ENCODE data around the gene HOXD8.

The HOXD8 gene

DNA sequence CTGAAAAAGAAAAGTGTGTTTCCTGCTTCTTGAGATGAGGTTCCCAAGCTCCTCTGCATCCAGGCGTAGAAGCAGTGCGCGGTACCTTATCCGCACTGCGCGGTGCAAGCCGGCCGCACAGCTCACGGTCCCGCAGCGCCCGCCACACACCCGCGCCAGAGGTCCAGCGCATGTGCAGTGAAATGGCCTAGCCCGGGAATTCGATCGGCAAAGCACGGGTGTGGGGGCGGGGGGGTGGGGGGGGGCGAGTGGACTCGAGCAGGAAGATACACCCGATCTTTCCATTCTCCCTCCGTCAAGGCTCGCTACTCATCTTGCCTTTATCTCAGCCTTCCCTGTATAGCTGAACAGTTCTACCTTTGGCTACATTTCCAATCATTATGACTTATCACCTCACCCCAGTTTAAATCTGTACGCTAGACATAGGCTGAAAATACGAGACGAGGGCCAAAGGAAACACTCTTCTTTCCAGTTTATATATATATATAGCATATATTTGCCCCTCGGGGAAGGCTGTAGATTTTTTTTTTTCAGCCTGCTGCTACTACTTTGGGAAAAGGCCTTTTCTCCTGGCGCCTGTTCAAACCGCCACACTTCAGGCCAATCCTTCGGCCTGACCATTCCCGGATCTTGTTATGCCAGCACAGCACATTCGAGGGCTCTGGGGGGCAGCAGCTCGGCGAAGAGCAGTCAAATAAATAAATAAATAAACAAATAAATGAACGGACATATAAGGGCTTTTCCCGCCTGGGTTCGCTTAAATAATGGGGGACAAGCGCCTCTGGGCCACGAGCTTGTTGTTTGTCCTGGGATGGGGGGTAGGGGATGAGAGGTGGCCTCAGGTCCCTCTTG, 10.4 kb downstream of the HOXD8 start:
- TF ChIP-seq, protein P1, sequence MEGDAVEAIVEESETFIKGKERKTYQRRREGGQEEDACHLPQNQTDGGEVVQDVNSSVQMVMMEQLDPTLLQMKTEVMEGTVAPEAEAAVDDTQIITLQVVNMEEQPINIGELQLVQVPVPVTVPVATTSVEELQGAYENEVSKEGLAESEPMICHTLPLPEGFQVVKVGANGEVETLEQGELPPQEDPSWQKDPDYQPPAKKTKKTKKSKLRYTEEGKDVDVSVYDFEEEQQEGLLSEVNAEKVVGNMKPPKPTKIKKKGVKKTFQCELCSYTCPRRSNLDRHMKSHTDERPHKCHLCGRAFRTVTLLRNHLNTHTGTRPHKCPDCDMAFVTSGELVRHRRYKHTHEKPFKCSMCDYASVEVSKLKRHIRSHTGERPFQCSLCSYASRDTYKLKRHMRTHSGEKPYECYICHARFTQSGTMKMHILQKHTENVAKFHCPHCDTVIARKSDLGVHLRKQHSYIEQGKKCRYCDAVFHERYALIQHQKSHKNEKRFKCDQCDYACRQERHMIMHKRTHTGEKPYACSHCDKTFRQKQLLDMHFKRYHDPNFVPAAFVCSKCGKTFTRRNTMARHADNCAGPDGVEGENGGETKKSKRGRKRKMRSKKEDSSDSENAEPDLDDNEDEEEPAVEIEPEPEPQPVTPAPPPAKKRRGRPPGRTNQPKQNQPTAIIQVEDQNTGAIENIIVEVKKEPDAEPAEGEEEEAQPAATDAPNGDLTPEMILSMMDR (IDR thresholded peaks at IDR 0.05; ENCODE audit: insufficient read depth, missing control alignments): no peak
- DNase-seq (ENCODE audit: insufficient read length, low spot score): no peak
- FAIRE-seq: no peak

DNA sequence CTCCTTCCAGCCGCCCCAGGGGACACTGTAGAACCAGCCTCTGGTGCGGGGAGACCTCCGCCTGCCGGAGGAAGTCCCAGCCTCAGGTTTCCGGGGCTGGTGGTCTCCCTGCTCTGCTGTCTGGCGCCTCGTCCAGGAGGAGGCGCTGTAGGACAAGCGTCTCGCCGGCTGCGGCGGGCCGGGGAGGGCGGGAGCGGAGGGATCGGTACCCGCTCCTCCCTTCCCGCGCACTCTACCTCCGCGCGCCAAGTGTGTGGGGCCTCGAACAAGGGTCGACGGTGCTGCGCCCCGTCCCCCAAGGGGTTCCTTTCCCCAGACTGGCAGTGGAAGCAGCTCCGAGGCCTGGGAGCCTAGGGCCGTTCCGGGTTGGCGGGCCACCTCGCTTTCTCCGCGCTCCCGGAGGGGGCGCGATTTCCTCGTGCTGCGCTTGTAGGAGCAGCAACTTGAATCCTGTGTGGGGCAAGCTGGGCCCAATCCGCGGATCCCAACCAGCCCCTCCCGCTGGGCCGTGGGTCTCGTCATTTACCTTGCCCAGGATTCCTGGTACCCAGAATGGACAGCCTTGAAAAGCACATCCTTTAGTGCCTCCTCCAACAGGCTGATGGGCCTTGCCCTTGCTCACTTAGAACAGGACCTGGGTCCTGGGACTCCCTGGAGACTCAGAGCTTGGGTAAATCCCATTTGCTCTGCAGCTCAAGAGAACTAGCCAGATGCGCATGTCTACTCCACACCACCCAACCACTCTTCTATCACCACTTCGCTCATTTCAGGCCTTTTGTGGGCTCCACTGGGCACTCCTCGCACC, 11.2 kb downstream of the HOXD8 start:
- TF ChIP-seq, protein P1 (IDR thresholded peaks at IDR 0.05; ENCODE audit: insufficient read depth, missing control alignments): peak; percentile 82
- no peak for FAIRE-seq

DNA sequence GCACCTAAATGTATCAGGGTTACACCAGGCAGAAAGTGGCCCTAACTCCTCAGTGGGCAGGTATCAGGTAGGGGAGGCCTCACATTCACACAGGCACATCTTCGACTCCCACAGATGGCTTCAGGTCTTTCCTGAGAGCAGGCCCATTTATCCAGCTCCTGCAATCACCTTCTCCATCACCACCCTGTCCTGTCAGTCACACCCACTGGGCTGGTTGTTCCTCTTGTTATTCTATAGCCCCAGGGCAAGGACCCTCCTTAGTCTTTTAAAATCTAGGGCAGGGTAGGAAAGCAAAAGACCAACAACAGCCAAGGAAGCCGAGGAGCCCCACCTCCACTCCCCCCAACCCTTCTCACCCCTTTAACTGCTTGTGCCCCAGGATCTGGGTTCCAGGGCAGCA, 12.8 kb downstream of the HOXD8 start:
- DNase-seq (ENCODE audit: insufficient read length, low spot score) (no peak), FAIRE-seq (no peak)

More for the DNA sequence above, 11.2 kb downstream of the HOXD8 start:
- DNase-seq (ENCODE audit: insufficient read length, low spot score): peak; percentile 85

DNA sequence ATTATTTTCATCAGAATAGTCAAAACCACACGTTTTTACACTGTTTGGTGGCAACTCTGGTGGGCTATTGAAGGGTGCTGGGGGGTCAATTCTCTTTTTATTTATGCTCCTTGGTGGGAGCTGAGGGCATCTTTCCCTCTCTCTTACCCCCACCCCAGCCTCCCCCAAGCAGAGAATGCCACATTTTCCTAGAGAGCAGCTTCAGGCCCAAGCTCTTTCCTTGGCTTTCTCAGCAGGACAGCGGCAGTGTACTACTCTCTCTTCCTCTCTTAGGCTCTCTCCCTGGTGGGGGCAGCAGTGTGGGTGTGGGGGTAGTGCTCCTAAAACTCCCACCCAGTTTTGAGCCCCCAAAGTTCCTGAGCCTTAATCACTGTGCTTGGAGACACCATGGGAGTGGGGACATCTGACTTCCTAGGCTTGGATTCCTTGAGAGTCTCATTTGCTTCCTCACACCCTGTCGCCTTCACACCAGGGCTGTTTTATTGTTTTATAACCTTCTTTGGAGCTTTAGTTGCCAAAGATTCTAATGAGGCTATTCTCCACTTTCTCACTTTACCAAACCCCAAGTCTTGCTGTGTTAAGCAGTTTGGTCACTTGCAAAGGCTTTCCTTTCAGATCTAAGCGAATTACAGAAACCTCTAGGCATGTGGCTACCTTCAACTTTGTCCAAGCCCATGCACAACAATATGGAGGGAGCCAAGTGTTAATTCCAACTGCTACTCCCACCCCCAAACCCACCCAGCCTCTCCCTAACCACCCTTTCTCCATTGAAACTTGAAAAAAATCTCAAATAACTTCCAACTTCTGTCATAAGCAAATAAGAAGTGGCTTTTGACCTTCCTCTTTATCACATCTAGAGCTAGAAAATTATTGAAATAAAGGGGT, 15.8 kb downstream of the HOXD8 start:
- DNase-seq (ENCODE audit: insufficient read length, low spot score): no peak
- no peak for FAIRE-seq
- TF ChIP-seq, protein P1 (IDR thresholded peaks at IDR 0.05; ENCODE audit: insufficient read depth, missing control alignments): no peak

More for the DNA sequence above, 12.8 kb downstream of the HOXD8 start:
- TF ChIP-seq, protein P1 (IDR thresholded peaks at IDR 0.05; ENCODE audit: insufficient read depth, missing control alignments): no peak

DNA sequence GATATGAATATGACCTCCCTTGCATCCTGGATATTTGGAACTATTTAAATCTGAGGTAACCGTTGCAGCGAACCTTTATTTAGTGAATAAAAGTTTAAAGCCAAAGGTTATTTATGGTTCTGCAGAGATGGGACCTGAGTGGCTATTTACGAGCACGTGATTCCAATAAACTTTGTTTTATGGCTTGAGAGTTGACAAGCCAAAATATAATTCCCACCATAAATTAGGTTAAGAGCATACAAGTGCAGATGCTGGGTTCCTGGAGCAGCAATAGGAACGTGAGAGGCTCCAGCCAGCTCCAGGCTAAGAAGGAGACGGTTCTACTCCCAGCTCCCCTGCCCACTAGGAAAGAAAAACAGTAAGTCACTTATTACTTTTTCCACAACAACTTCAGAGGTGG, 16.6 kb downstream of the HOXD8 start:
- no peak for FAIRE-seq
- TF ChIP-seq, protein P1 (IDR thresholded peaks at IDR 0.05; ENCODE audit: insufficient read depth, missing control alignments): no peak
- no peak for DNase-seq (ENCODE audit: insufficient read length, low spot score)

DNA sequence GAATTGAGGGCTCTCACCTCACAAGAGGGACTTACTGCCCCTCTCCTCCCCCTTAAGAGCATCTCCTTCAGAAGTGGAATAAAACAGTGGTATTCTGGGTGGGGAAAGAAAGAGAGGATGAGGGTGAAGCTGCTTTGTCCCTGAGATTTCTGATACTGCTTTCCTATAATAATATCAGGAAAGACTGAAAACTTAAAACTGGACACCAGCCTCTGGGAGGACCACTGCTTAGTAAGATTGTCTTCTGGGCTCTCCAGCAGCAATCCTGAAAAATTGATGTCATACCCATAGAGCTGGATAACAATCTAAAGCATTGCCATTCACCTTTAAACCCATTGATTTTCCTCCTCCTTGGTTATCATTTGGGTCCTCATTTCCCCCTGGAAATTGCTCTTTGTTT, 17.1 kb downstream of the HOXD8 start:
- DNase-seq (ENCODE audit: insufficient read length, low spot score): no peak
- TF ChIP-seq, protein P1 (IDR thresholded peaks at IDR 0.05; ENCODE audit: insufficient read depth, missing control alignments): no peak
- no peak for FAIRE-seq

All from D721Med (cell line).